Measurements from ENCODE around the gene NCK2. TPM values are rescaled to one million over a fixed set of nuclear protein-coding genes. Genes with fewer than 3 reads are reported as not detected.
A peak's percentile ranks its signal among the peaks of the same experiment; 100 is the strongest.

NCK2 gene
- total and polyA plus RNA-seq, 7 donors = 26.5 to 111 (median 40.1) TPM

DNA sequence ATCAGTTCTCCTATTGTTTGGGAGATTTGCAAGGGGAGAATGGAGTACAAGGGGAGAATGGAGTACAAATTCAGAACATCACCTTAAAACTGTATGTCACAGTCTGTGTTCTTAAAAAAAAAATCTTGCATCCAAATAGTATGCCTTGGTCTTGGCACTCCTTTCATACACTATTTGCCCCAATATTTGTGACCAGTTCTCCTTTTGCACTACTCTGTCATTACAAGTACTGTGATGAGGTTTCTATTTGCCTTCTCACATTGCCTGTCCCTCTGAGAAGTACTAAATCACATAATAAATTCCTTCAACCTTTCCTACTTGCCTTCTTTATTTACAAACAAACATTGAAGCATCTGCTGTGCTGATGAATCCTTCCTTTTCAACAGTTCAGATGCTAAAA lies 36.0 kb upstream of the NCK2 start:
- TF ChIP-seq, protein P1, sequence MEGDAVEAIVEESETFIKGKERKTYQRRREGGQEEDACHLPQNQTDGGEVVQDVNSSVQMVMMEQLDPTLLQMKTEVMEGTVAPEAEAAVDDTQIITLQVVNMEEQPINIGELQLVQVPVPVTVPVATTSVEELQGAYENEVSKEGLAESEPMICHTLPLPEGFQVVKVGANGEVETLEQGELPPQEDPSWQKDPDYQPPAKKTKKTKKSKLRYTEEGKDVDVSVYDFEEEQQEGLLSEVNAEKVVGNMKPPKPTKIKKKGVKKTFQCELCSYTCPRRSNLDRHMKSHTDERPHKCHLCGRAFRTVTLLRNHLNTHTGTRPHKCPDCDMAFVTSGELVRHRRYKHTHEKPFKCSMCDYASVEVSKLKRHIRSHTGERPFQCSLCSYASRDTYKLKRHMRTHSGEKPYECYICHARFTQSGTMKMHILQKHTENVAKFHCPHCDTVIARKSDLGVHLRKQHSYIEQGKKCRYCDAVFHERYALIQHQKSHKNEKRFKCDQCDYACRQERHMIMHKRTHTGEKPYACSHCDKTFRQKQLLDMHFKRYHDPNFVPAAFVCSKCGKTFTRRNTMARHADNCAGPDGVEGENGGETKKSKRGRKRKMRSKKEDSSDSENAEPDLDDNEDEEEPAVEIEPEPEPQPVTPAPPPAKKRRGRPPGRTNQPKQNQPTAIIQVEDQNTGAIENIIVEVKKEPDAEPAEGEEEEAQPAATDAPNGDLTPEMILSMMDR (IDR thresholded peaks at IDR 0.05) = no peak
- Histone ChIP-seq H3K36me3 (ENCODE audit: insufficient read depth in 1 of 2, low read depth in 1 of 2) (no peaks in the 10 kb centered on the region), H3K4me3 (no peak overlapping the region), H3K4me1 (no peaks in the 10 kb centered on the region), H3K9me3 (no peaks in the 10 kb centered on the region), H3K27me3 (ENCODE audit: insufficient read depth in 3 of 3, low read length in 2 of 3) (no peaks in the 10 kb centered on the region), H3K27ac (no peak overlapping the region)
- DNase-seq (no peak), ATAC-seq (no peak)
- intact Hi-C loops (cut with DNase I) = no loop called here

DNA sequence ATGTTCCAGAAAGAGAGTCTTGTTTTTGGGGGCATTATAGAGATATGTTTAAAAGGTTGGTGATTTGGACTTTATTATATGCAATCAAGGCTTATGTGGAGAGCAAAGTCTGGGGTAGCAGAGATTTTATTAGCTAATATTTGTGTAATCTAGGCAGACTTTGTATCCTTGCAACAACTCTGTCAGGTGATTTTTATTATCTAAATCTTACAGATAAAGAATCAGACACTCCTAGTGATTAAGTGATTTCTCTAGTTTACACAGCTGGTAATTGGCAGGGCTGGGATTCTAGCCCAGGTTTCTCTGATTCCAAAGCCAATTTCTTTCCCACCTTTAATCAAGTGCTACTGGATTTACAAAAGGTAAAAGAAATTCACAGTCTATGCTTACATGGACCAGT lies 33.3 kb upstream of the NCK2 start:
- no peaks in the 10 kb centered on the region for H3K27me3 ChIP-seq (ENCODE audit: insufficient read depth in 3 of 3, low read length in 2 of 3)
- TF ChIP-seq, protein P1 (IDR thresholded peaks at IDR 0.05) = no peak
- intact Hi-C loops (cut with DNase I) = no loop called here
- DNase-seq (no peak), ATAC-seq (no peak)
- no peaks in the 10 kb centered on the region for H3K36me3 ChIP-seq (ENCODE audit: insufficient read depth in 1 of 2, low read depth in 1 of 2)
- H3K9me3 ChIP-seq = no peaks in the 10 kb centered on the region
- no peaks in the 10 kb centered on the region for H3K4me1 ChIP-seq
- H3K27ac ChIP-seq = no peak overlapping the region
- H3K4me3 ChIP-seq = no peak overlapping the region

DNA sequence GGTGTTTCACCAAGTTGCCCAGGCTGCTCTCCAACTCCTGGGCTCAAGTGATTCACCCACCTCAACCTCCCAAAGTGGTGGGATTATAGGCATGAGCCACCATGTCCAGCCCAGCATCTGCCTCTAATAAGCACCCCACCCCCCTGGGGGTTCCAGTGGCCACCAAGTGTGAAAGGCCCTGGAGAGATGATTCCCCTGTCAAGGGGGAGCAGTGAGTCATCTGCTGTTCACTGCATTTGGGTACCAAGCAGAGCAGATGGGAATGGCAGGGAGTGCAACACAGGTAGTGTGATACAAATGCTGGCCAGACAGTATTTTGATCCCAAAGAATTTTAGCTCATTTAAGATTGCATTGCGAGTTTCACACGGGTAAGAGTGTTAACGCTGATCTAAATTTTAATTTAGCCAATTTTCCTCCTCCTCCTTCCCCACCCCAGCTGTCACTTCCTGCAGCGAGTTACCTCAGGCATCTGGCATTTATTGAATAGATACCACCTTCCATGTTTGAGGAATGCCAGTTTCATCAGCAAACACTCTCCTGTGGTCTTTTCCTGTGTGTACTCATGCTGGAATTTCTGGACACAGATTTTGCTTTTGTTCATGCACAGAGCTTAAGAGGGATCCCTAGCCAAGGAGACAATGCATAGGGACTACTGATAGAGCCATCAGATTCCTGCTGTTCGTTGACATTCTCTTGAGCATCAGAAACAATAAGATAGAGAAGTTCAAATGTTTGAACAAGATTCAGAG lies 32.4 kb upstream of the NCK2 start:
- no peak for DNase-seq
- H3K4me3 ChIP-seq = no peak overlapping the region
- TF ChIP-seq, protein P1 (IDR thresholded peaks at IDR 0.05) = no peak
- intact Hi-C loops (cut with DNase I) = no loop called here
- H3K27ac ChIP-seq = no peak overlapping the region
- H3K36me3 ChIP-seq (ENCODE audit: insufficient read depth in 1 of 2, low read depth in 1 of 2) = no peaks in the 10 kb centered on the region
- 51 to 60% (median 52%) methylated on average over 5 of the region's 5 CpGs for WGBS, 3 donors
- H3K9me3 ChIP-seq = no peaks in the 10 kb centered on the region
- H3K4me1 ChIP-seq = no peaks in the 10 kb centered on the region
- H3K27me3 ChIP-seq (ENCODE audit: insufficient read depth in 3 of 3, low read length in 2 of 3) = no peaks in the 10 kb centered on the region
- no peak for ATAC-seq

DNA sequence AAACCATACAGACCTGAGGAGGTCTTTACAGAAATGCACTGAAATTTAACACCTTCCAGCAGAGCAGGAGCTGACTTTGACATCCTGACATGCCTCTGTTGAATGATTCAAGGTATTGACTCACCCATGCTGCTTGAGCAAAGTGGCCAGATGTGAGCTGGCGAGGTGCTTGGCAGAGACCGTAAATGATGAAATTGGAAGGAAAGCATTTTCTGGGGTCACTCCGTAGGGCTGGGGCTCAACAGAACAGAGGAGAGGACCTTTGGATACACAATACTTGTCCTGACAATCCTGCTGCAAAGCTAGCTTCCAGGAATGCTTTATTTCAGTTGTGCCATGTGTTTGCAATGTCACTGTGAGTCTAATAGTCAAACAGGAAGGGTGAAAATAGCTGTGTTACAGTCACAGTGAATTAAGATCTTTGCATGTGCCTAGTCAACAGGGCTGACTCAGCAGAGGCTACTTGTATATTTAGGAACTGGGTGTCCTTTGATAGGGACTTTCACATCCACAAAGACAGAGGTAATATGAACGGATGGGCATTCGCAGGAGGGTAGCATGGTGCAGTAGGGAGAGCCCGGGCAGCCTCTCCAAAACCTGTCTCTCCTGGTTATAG lies 31.6 kb upstream of the NCK2 start:
- TF ChIP-seq, protein P1 (IDR thresholded peaks at IDR 0.05) = no peak
- Histone ChIP-seq H3K36me3 (ENCODE audit: insufficient read depth in 1 of 2, low read depth in 1 of 2) (no peaks in the 10 kb centered on the region), H3K9me3 (no peaks in the 10 kb centered on the region), H3K4me1 (no peaks in the 10 kb centered on the region), H3K27me3 (ENCODE audit: insufficient read depth in 3 of 3, low read length in 2 of 3) (no peaks in the 10 kb centered on the region), H3K4me3 (no peak overlapping the region), H3K27ac (no peak overlapping the region)
- WGBS, 3 donors = 53 to 81% (median 60%) methylated on average over 6 of the region's 6 CpGs
- intact Hi-C loops (cut with DNase I) = no loop called here
- DNase-seq (no peak), ATAC-seq (peak; percentile 60 to 77 (median 72))

Data from psoas muscle (tissue), 8 donors.